Suprapubic skin (tissue), 4 donors: Measurements from ENCODE around the gene KLC4. TPM values are rescaled to one million over a fixed set of nuclear protein-coding genes. Genes with fewer than 3 reads are reported as not detected.

ENCODE experiments used
- DNase-seq, 2 donors: peaks; one replicate each; pipeline ENCODE4 v3.0.0-alpha.2; 2019; ENCODE audit warnings: low spot score in 2 of 2
- H3K27ac ChIP-seq: fragments of 200-600 bp; sonication (generic); one replicate; pipeline ENCODE4 v1.5.1; 2019
- H3K27me3 ChIP-seq: fragments of 200-600 bp; sonication (generic); one replicate; pipeline ENCODE4 v1.5.1; 2019
- H3K36me3 ChIP-seq: fragments of 200-600 bp; sonication (generic); one replicate; pipeline ENCODE4 v1.5.1; 2019
- H3K4me1 ChIP-seq: fragments of 200-600 bp; sonication (generic); one replicate; pipeline ENCODE4 v1.5.1; 2019
- H3K4me3 ChIP-seq: fragments of 200-600 bp; sonication (generic); one replicate; pipeline ENCODE4 v1.5.1; 2019; ENCODE audit warnings: mild to moderate bottlenecking
- H3K9me3 ChIP-seq: fragments of 200-600 bp; sonication (generic); one replicate; pipeline ENCODE4 v1.5.1; 2019
- CTCF ChIP-seq, 2 donors: fragments of 200-600 bp in 1 of 2; fragments of 450-650 bp in 1 of 2; sonication (generic) in 1 of 2; IDR thresholded peaks; one replicate each; pipeline ENCODE4 v1.5.1; 2016 to 2019; ENCODE audit warnings: antibody characterized with exemption in 2 of 2, mild to moderate bottlenecking in 1 of 2, moderate library complexity in 1 of 2
- EP300 ChIP-seq: sonication (generic); formaldehyde crosslinking; IDR thresholded peaks from one replicate; pipeline ENCODE4 v1.6.1; 2017; ENCODE audit warnings: antibody characterized with exemption
- POLR2A ChIP-seq, 2 donors: fragments of 450-650 bp; IDR thresholded peaks; one replicate each; pipeline ENCODE4 v1.6.1; 2017; ENCODE audit warnings: antibody characterized with exemption in 2 of 2, mild to moderate bottlenecking in 2 of 2, moderate library complexity in 2 of 2
- POLR2AphosphoS5 ChIP-seq, 3 donors: sonication (generic); formaldehyde crosslinking; IDR thresholded peaks; one replicate each; pipeline ENCODE4 v1.6.1; 2017; ENCODE audit warnings: antibody characterized with exemption in 3 of 3
- WGBS: methylation state at CpG from one replicate; pipeline ENCODE4 v1.1.5; 2018; 5-methylcytosine and 5-hydroxymethylcytosine counted together
- total RNA-seq, 4 donors: library from RNA; depleted of rRNA; stranded (reverse); fragments of >200 nt; gene quantifications; one replicate each; pipeline ENCODE4 v1.1.0, GENCODE V29; 2016

Gene KLC4
- total RNA-seq, 4 donors from 2014 or later: 15.0 to 45.9 (median 24.4) TPM

- WGBS: under 1% methylated on average over 33 of the region's 51 CpGs
- Histone ChIP-seq H3K36me3 (peaks cover 48% of the 10 kb centered on the region), H3K27ac (peak within 1 kb of the TSS; percentile 73), H3K4me3 (peak within 1 kb of the TSS; percentile 86), H3K27me3 (no peaks in the 10 kb centered on the region), H3K9me3 (no peaks in the 10 kb centered on the region), H3K4me1 (peaks cover 46% of the 10 kb centered on the region)
- peak; percentile 99 to 100 for DNase-seq
- no peak for TF ChIP-seq EP300
- TF ChIP-seq POLR2A (IDR thresholded peaks at IDR 0.05): no peak
- peak in 2 of 3 donors; percentile 42 to 93 for TF ChIP-seq POLR2AphosphoS5 (IDR thresholded peaks at IDR 0.05)
Observed at GRCh38 chr6:43013843-43014433, 45.5 kb upstream of the KLC4 start, which contains the start of the genes KLHDC3 and MEA1. TSS of gene KLHDC3 (plus strand) at chr6:43014249. CDS start at chr6:43017193, 2,944 bp downstream. TSS of gene MEA1 (minus strand) at chr6:43013946. CDS start at chr6:43013813, 133 bp downstream.

- DNase-seq: no peak
- no peaks in the 10 kb centered on the region for H3K27me3 ChIP-seq
- no peaks in the 10 kb centered on the region for H3K9me3 ChIP-seq
- H3K4me1 ChIP-seq: peaks cover 46% of the 10 kb centered on the region
- H3K4me3 ChIP-seq: peak overlapping the region; percentile 86
- TF ChIP-seq POLR2AphosphoS5 (IDR thresholded peaks at IDR 0.05) (no peak), CTCF (IDR thresholded peaks at IDR 0.05) (no peak), EP300 (no peak), POLR2A (IDR thresholded peaks at IDR 0.05) (no peak)
- WGBS: under 1% methylated on average over 7 of the region's 7 CpGs
- peak overlapping the region; percentile 71 for H3K27ac ChIP-seq
- H3K36me3 ChIP-seq: peaks cover 46% of the 10 kb centered on the region
Observed at GRCh38 chr6:43014434-43014909, 45.0 kb upstream of the KLC4 start.

- H3K27ac ChIP-seq: no peak overlapping the region
Observed at GRCh38 chr6:43016176-43016942, 43.1 kb upstream of the KLC4 start.

GRCh38 chr6:43016943-43017334, 42.5 kb upstream of the KLC4 start:
- peaks cover 22% of the 10 kb centered on the region for H3K36me3 ChIP-seq
- no peak for DNase-seq
- H3K27ac ChIP-seq: no peak overlapping the region
- WGBS: 87% methylated on average over 5 of the region's 12 CpGs
- TF ChIP-seq CTCF (IDR thresholded peaks at IDR 0.05): no peak
- TF ChIP-seq EP300: no peak
- no peak for TF ChIP-seq POLR2AphosphoS5 (IDR thresholded peaks at IDR 0.05)
- no peak for TF ChIP-seq POLR2A (IDR thresholded peaks at IDR 0.05)
- peaks cover 52% of the 10 kb centered on the region for H3K4me1 ChIP-seq
- H3K9me3 ChIP-seq: no peaks in the 10 kb centered on the region
- H3K4me3 ChIP-seq: no peak overlapping the region
- H3K27me3 ChIP-seq: no peaks in the 10 kb centered on the region

More at GRCh38 chr6:43016176-43016942, 43.1 kb upstream of the KLC4 start:
- WGBS: 85% methylated on average over 7 of the region's 7 CpGs
- no peak for TF ChIP-seq POLR2AphosphoS5 (IDR thresholded peaks at IDR 0.05)
- no peak for TF ChIP-seq POLR2A (IDR thresholded peaks at IDR 0.05)
- TF ChIP-seq EP300: no peak
- TF ChIP-seq CTCF (IDR thresholded peaks at IDR 0.05): no peak
- Histone ChIP-seq H3K27me3 (no peaks in the 10 kb centered on the region), H3K36me3 (peaks cover 27% of the 10 kb centered on the region), H3K4me1 (peaks cover 54% of the 10 kb centered on the region), H3K4me3 (no peak overlapping the region), H3K9me3 (no peaks in the 10 kb centered on the region)
- no peak for DNase-seq

GRCh38 chr6:43019152-43019551, 40.3 kb upstream of the KLC4 start:
- Histone ChIP-seq H3K4me1 (peaks cover 54% of the 10 kb centered on the region), H3K36me3 (peaks cover 19% of the 10 kb centered on the region), H3K4me3 (no peak overlapping the region), H3K27ac (no peak overlapping the region), H3K9me3 (no peaks in the 10 kb centered on the region), H3K27me3 (no peaks in the 10 kb centered on the region)
- DNase-seq: no peak
- no peak for TF ChIP-seq EP300
- TF ChIP-seq POLR2AphosphoS5 (IDR thresholded peaks at IDR 0.05): no peak
- no peak for TF ChIP-seq POLR2A (IDR thresholded peaks at IDR 0.05)
- TF ChIP-seq CTCF (IDR thresholded peaks at IDR 0.05): no peak
- 94% methylated on average over 2 of the region's 2 CpGs for WGBS
